Measurements from ENCODE around the gene BTG2. TPM values are rescaled to one million over a fixed set of nuclear protein-coding genes. Genes with fewer than 3 reads are reported as not detected.

The BTG2 gene
- total RNA-seq, 1 donor from 2014 or later, result 33.7 TPM

DNA sequence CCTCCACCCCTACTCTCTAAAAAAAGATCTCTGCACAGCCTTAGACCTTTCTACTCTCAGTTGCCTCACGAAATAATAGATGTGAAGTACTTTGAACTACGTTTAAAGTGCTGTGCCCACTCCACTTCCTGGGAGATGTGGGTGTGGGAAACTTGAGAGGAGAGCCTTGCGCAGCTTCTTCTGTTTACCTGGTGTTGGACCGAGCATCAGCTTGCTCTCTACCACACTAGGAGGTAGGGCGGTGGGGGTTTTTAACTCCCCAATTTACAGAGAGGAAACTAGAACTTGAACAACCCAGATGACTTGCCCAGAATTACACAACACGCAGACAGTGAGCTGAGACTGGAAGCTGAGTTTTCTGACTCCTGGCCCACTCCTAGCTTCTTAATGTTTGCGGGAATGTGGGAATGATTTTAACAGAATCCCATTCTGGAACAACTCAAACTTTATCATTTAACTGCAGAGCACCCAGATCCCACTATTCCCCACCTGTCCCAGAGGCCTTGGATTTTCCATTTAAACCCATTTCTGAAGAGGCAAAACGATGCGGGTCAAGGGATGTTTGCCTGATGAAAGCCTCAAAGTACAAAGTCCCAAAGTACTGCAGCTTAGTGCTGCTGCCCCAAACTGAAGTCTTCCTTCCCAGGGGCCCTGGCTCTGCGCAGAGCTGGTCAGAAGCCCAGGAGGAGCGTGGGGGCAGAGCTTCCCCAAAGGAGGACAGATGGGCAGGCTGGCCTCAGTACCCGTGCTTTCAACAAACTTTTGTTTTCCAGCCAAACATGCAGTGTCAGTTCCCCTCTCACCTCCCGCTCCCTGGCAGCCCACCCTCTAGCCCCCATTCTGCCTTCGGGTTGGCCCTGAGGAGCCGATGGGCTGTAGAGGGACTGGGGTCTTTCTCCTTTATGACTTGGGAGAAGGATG lies 19.0 kb downstream of the BTG2 start:
- Mint-ChIP-seq H3K4me3 (ENCODE audit: unreplicated experiment) (no peak overlapping the region), H3K27me3 (ENCODE audit: unreplicated experiment) (peaks cover 56% of the 10 kb centered on the region), H3K9me3 (ENCODE audit: unreplicated experiment) (no peaks in the 10 kb centered on the region), H3K36me3 (ENCODE audit: unreplicated experiment) (no peaks in the 10 kb centered on the region), H3K27ac (ENCODE audit: unreplicated experiment) (no peak overlapping the region), H3K4me1 (ENCODE audit: unreplicated experiment) (peaks cover 28% of the 10 kb centered on the region)
- no peak for DNase-seq (ENCODE audit: extremely low spot score, unreplicated experiment)
- TF ChIP-seq, protein P1, sequence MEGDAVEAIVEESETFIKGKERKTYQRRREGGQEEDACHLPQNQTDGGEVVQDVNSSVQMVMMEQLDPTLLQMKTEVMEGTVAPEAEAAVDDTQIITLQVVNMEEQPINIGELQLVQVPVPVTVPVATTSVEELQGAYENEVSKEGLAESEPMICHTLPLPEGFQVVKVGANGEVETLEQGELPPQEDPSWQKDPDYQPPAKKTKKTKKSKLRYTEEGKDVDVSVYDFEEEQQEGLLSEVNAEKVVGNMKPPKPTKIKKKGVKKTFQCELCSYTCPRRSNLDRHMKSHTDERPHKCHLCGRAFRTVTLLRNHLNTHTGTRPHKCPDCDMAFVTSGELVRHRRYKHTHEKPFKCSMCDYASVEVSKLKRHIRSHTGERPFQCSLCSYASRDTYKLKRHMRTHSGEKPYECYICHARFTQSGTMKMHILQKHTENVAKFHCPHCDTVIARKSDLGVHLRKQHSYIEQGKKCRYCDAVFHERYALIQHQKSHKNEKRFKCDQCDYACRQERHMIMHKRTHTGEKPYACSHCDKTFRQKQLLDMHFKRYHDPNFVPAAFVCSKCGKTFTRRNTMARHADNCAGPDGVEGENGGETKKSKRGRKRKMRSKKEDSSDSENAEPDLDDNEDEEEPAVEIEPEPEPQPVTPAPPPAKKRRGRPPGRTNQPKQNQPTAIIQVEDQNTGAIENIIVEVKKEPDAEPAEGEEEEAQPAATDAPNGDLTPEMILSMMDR (IDR thresholded peaks at IDR 0.05), result no peak

- no peak overlapping the region for H3K4me3 Mint-ChIP-seq (ENCODE audit: unreplicated experiment)
- H3K27me3 Mint-ChIP-seq (ENCODE audit: unreplicated experiment), result peaks cover 52% of the 10 kb centered on the region
- H3K27ac Mint-ChIP-seq (ENCODE audit: unreplicated experiment), result no peak overlapping the region
- no peaks in the 10 kb centered on the region for H3K36me3 Mint-ChIP-seq (ENCODE audit: unreplicated experiment)
- H3K9me3 Mint-ChIP-seq (ENCODE audit: unreplicated experiment), result no peaks in the 10 kb centered on the region
- peaks cover 28% of the 10 kb centered on the region for H3K4me1 Mint-ChIP-seq (ENCODE audit: unreplicated experiment)
- TF ChIP-seq, protein P1 (IDR thresholded peaks at IDR 0.05), result no peak
- no peak for DNase-seq (ENCODE audit: extremely low spot score, unreplicated experiment)
Measured at GRCh38 chr1:203325026-203325417, 19.7 kb downstream of the BTG2 start.

- peaks cover 28% of the 10 kb centered on the region for H3K4me1 Mint-ChIP-seq (ENCODE audit: unreplicated experiment)
- H3K4me3 Mint-ChIP-seq (ENCODE audit: unreplicated experiment), result no peak overlapping the region
- no peaks in the 10 kb centered on the region for H3K9me3 Mint-ChIP-seq (ENCODE audit: unreplicated experiment)
- no peak for DNase-seq (ENCODE audit: extremely low spot score, unreplicated experiment)
- no peaks in the 10 kb centered on the region for H3K36me3 Mint-ChIP-seq (ENCODE audit: unreplicated experiment)
- no peak overlapping the region for H3K27ac Mint-ChIP-seq (ENCODE audit: unreplicated experiment)
- peaks cover 49% of the 10 kb centered on the region for H3K27me3 Mint-ChIP-seq (ENCODE audit: unreplicated experiment)
- TF ChIP-seq, protein P1 (IDR thresholded peaks at IDR 0.05), result no peak
Measured at GRCh38 chr1:203325418-203326091, 20.2 kb downstream of the BTG2 start.

- peak overlapping the region; percentile 65 for H3K4me3 Mint-ChIP-seq (ENCODE audit: unreplicated experiment)
- H3K36me3 Mint-ChIP-seq (ENCODE audit: unreplicated experiment), result no peaks in the 10 kb centered on the region
- TF ChIP-seq, protein P1 (IDR thresholded peaks at IDR 0.05), result no peak
- DNase-seq (ENCODE audit: extremely low spot score, unreplicated experiment), result peak; percentile 94
- no peak overlapping the region for H3K27ac Mint-ChIP-seq (ENCODE audit: unreplicated experiment)
- H3K27me3 Mint-ChIP-seq (ENCODE audit: unreplicated experiment), result peaks cover 57% of the 10 kb centered on the region
- H3K4me1 Mint-ChIP-seq (ENCODE audit: unreplicated experiment), result peaks cover 26% of the 10 kb centered on the region
- H3K9me3 Mint-ChIP-seq (ENCODE audit: unreplicated experiment), result no peaks in the 10 kb centered on the region
Measured at GRCh38 chr1:203326830-203327683, 21.7 kb downstream of the BTG2 start.
